Stimulated activated naive CD8-positive, alpha-beta T cell treated with anti-CD3 and anti-CD28 coated beads, Interleukin-15, Interleukin-2, amounts not matched to agents 100 ng/mL and 50 ng/mL, for 24 hours (primary cell): ENCODE measurements around the gene TTC33.
"Not testable (repeated sequence)": the region's sequence is repeated elsewhere in the genome, so short reads cannot be mapped to it uniquely, and the experiment has no call there.

Experiments
- H3K27ac Mint-ChIP-seq: one replicate; pipeline ENCODE4 v1.8.0; 2021; ENCODE audit warnings: mild to moderate bottlenecking, mixed read lengths
- H3K27me3 Mint-ChIP-seq: one replicate; pipeline ENCODE4 v1.8.0; 2021; ENCODE audit warnings: mixed read lengths
- H3K36me3 Mint-ChIP-seq: one replicate; pipeline ENCODE4 v1.8.0; 2021; ENCODE audit warnings: low read depth, mixed read lengths
- H3K4me1 Mint-ChIP-seq: one replicate; pipeline ENCODE4 v1.8.0; 2021; ENCODE audit warnings: low read depth, mixed read lengths
- H3K4me3 Mint-ChIP-seq: one replicate; pipeline ENCODE4 v1.8.0; 2021; ENCODE audit warnings: mild to moderate bottlenecking, mixed read lengths
- H3K9me3 Mint-ChIP-seq: one replicate; pipeline ENCODE4 v1.8.0; 2021; ENCODE audit warnings: mixed read lengths

TTC33 gene

DNA sequence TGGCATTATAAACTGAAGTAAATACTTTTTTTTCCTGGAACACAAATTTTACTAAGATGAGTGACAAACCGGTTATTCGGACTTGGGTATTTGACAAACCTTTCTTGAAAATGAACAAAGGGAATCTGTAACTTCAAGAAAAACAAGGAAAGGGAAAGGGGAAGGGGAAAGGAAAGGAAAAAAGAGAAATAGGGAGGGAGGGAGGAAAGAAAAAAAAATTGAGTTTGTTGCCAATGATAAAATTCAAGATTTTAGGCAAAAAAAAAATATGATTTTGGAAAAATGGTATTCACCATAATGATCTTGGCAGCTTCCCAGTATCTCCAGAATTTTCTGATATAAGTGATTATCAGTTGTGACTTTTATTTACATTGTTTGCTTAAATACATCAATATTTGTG lies 1.6 kb upstream of the TTC33 start:
- Mint-ChIP-seq H3K36me3 (peaks cover 35% of the 10 kb centered on the region), H3K4me3 (no peak overlapping the region), H3K27ac (peak overlapping the region; percentile 28), H3K4me1 (peaks cover 6% of the 10 kb centered on the region), H3K27me3 (no peaks in the 10 kb centered on the region), H3K9me3 (no peaks in the 10 kb centered on the region)

GRCh38 chr5:40755093-40755406 lies 711 bp downstream of the TTC33 start:
- H3K27me3 Mint-ChIP-seq, result no peaks in the 10 kb centered on the region
- H3K9me3 Mint-ChIP-seq, result no peaks in the 10 kb centered on the region
- peaks cover 26% of the 10 kb centered on the region for H3K4me1 Mint-ChIP-seq
- no peak overlapping the region for H3K27ac Mint-ChIP-seq
- no peak overlapping the region for H3K4me3 Mint-ChIP-seq
- H3K36me3 Mint-ChIP-seq, result peaks cover 42% of the 10 kb centered on the region

DNA sequence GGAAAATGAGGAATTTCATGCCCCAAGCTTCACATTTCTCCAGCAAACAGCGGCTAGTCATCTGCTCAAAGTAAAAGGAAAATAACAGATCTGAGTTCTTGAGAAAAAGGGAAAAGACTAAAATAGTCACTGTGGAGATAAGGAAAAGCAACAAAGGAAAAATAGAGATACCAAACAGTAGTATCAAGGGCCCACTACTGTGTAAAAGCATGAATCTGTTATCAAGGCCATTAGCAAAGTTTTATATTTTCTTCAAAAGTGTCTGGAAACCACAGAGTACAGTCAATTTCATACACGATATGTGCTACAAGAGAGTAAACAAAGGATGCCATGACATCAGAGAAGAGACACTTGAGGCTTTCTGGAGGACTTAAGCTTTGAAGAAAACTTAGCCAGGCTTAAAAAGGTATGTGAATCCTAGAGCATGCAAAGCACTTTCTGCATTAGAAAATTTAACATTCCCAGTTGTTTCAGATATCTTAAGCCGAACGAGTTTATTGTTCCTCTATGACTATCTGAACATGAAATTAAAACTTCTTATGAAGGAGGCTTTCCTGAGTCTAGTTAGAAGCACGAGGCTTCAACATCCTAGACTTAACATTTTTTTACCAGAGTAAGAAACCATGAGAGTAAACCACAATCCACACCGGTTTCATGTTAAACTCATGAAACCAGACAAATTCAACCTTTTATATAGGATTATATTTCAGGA lies 1.2 kb downstream of the TTC33 start:
- H3K9me3 Mint-ChIP-seq, result no peaks in the 10 kb centered on the region
- no peak overlapping the region for H3K4me3 Mint-ChIP-seq
- H3K27ac Mint-ChIP-seq, result no peak overlapping the region
- peaks cover 27% of the 10 kb centered on the region for H3K4me1 Mint-ChIP-seq
- H3K36me3 Mint-ChIP-seq, result peaks cover 40% of the 10 kb centered on the region
- H3K27me3 Mint-ChIP-seq, result no peaks in the 10 kb centered on the region

DNA sequence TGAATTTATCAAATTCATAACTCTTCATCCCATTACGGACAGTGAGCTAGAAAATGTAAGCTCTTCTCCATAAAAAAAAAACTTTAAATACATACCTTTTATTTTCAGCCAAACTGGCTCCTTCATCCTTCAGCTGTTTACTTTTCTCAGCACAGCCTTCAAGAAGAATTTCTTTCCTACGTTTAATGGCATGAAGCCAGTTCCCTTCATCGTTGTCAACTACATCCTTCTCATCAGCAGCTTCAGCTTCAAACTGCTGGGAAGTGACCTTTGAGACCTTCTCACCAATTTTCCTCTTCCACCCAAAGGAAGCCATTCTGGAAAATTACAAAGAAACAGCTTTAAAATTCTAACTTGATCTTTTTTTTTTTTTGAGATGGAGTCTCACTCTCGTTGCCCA lies 9.1 kb downstream of the TTC33 start:
- Mint-ChIP-seq H3K36me3 (peaks cover 50% of the 10 kb centered on the region), H3K4me3 (no peak overlapping the region), H3K27ac (no peak overlapping the region), H3K9me3 (no peaks in the 10 kb centered on the region), H3K4me1 (peaks cover 32% of the 10 kb centered on the region), H3K27me3 (no peaks in the 10 kb centered on the region)

GRCh38 chr5:40743771-40744170 lies 12.0 kb downstream of the TTC33 start:
- no peak overlapping the region for H3K4me3 Mint-ChIP-seq
- H3K27me3 Mint-ChIP-seq, result no peaks in the 10 kb centered on the region
- H3K36me3 Mint-ChIP-seq, result peaks cover 65% of the 10 kb centered on the region
- H3K4me1 Mint-ChIP-seq, result peaks cover 12% of the 10 kb centered on the region
- peaks cover 4% of the 10 kb centered on the region for H3K9me3 Mint-ChIP-seq
- no peak overlapping the region for H3K27ac Mint-ChIP-seq

- Mint-ChIP-seq H3K27me3 (no peaks in the 10 kb centered on the region), H3K36me3 (peaks cover 46% of the 10 kb centered on the region), H3K4me1 (peaks cover 26% of the 10 kb centered on the region), H3K9me3 (peaks cover 4% of the 10 kb centered on the region), H3K27ac (no peak overlapping the region), H3K4me3 (no peak overlapping the region)
Observed at GRCh38 chr5:40738502-40738901, 17.3 kb downstream of the TTC33 start.

- peaks cover 33% of the 10 kb centered on the region for H3K36me3 Mint-ChIP-seq
- H3K27me3 Mint-ChIP-seq, result no peaks in the 10 kb centered on the region
- no peak overlapping the region for H3K4me3 Mint-ChIP-seq
- peak overlapping the region; percentile 54 for H3K27ac Mint-ChIP-seq
- peaks cover 4% of the 10 kb centered on the region for H3K9me3 Mint-ChIP-seq
- H3K4me1 Mint-ChIP-seq, result peaks cover 32% of the 10 kb centered on the region
Observed at GRCh38 chr5:40736103-40736875, 19.5 kb downstream of the TTC33 start.

- Mint-ChIP-seq H3K4me3 (no peak overlapping the region), H3K4me1 (peaks cover 33% of the 10 kb centered on the region), H3K27ac (peak overlapping the region; percentile 54), H3K27me3 (no peaks in the 10 kb centered on the region), H3K9me3 (peaks cover 4% of the 10 kb centered on the region), H3K36me3 (peaks cover 29% of the 10 kb centered on the region)
Observed at GRCh38 chr5:40735609-40736008, 20.2 kb downstream of the TTC33 start.

- H3K4me3 Mint-ChIP-seq, result no peak overlapping the region
- H3K36me3 Mint-ChIP-seq, result peaks cover 25% of the 10 kb centered on the region
- H3K4me1 Mint-ChIP-seq, result peaks cover 33% of the 10 kb centered on the region
- H3K27ac Mint-ChIP-seq, result no peak overlapping the region
- no peaks in the 10 kb centered on the region for H3K27me3 Mint-ChIP-seq
- H3K9me3 Mint-ChIP-seq, result peaks cover 4% of the 10 kb centered on the region
Observed at GRCh38 chr5:40734986-40735385, 20.8 kb downstream of the TTC33 start.

DNA sequence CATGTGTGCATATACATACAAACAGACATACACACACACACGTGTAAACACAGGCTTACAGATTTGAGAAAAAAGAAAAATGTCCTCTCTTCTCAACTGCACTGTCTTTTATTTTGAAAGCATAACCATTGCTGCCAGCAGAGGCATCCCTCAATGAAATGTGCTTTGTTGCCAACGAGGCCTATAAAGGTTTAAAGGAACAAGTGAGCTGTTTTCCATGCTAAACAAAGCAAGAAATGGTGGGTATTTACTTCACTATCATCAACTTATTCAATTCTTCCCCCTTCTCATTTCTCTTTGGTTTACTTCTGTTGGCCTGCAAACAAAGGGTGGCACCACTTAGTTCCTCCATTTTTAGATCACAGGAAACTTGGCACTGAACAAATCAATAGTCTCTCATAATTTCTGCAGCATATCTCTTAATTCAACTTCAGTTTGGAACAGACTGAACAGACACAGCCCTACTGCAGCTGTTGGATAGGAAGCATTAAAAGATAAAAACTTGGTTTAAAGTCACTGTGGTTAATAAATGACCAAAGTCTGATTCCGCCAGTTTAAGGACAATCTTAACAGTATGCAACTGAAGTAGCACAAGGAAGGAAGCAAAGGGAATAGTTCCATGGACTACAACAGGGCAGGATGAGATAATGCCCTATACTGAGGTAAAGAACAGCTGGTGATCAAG lies 21.7 kb downstream of the TTC33 start:
- peaks cover 33% of the 10 kb centered on the region for H3K4me1 Mint-ChIP-seq
- no peaks in the 10 kb centered on the region for H3K27me3 Mint-ChIP-seq
- H3K9me3 Mint-ChIP-seq, result no peaks in the 10 kb centered on the region
- H3K27ac Mint-ChIP-seq, result no peak overlapping the region
- H3K36me3 Mint-ChIP-seq, result peaks cover 18% of the 10 kb centered on the region
- H3K4me3 Mint-ChIP-seq, result no peak overlapping the region

- Mint-ChIP-seq H3K27ac (no peak overlapping the region), H3K27me3 (no peaks in the 10 kb centered on the region), H3K4me3 (no peak overlapping the region), H3K4me1 (peaks cover 33% of the 10 kb centered on the region), H3K36me3 (peaks cover 14% of the 10 kb centered on the region), H3K9me3 (no peaks in the 10 kb centered on the region)
Observed at GRCh38 chr5:40733434-40733833, 22.3 kb downstream of the TTC33 start.

DNA sequence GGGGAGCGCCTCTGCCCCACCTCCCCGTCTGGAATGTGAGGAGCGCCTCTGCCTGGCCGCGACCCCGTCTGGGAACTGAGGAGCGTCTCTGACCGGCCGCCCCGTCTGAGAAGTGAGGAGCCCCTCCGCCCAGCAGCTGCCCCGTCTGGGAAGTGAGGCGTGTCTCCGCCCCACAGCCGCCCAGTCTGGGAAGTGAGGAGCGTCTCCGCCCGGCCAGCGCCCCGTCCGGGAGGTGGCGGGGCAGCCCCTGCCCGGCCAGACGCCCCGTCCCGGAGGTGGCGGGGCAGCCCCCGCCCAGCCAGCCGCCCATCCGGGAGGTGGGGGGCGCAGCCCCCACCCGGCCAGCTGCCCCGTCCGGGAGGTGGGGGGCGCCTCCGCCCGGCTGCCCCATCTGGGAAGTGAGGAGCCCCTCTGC lies 33.3 kb downstream of the TTC33 start:
- not testable (repeated sequence) for H3K27me3 Mint-ChIP-seq, H3K4me1 Mint-ChIP-seq, H3K27ac Mint-ChIP-seq, H3K9me3 Mint-ChIP-seq, H3K4me3 Mint-ChIP-seq
- peaks cover 59% of the 10 kb centered on the region for H3K36me3 Mint-ChIP-seq

DNA sequence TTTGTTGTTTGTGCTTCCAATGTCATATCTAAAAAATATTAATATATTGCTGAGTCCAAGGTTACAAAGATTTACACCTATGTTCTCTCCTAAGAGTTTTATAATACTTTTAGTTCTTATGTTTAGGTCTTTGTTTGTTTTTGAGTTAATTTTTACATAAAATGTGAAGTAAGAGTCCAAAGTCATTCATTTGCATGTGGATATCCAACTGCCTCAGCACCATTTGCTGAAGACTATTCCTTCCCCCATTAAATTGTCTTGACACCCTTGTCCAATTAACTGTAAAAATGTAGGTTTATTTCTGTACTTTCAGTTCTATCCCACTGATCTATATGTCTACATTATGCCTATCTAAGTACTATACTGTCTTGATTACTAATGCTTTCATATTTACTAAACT lies 35.7 kb downstream of the TTC33 start:
- Mint-ChIP-seq H3K4me1 (peaks cover 15% of the 10 kb centered on the region), H3K4me3 (no peak overlapping the region), H3K36me3 (peaks cover 61% of the 10 kb centered on the region), H3K27ac (no peak overlapping the region), H3K27me3 (no peaks in the 10 kb centered on the region), H3K9me3 (no peaks in the 10 kb centered on the region)

DNA sequence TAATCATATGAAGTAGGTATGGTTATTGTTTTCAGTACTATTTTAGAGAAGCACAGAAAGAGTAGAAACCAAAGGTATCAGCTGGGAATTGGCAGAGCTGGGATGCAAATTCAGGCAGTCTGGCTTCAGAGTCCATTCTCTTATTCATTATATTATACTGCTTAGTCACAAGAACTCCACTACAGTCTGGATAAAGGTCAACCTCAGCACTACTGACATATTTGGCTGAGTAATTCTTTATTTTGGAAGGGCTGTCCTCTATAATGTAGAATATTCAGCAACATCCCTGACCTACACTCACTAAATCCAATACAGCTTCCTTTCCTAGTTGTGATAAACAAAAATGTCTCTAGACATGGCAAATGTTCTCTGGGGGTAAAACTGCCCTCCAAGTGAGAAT lies 38.5 kb downstream of the TTC33 start:
- peaks cover 53% of the 10 kb centered on the region for H3K36me3 Mint-ChIP-seq
- H3K4me1 Mint-ChIP-seq, result peaks cover 15% of the 10 kb centered on the region
- no peaks in the 10 kb centered on the region for H3K27me3 Mint-ChIP-seq
- H3K9me3 Mint-ChIP-seq, result no peaks in the 10 kb centered on the region
- no peak overlapping the region for H3K4me3 Mint-ChIP-seq
- no peak overlapping the region for H3K27ac Mint-ChIP-seq

DNA sequence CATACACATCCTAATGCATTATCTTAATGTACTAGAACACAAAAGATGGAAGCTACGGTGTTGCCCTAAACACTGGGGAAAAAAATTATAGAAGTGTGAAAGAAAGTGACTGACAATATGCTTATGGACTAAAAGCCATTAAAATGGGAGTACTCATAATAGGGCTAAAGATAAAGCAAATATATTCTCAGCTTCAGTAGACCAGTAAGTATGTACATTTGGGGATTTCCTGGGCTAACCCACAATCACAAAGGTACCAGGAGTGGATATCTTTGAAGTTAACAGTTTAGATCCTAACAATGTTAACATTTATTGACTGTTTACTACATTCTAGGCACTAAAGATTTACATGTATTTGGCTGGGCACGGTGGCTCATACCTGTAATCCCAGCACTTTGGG lies 39.2 kb downstream of the TTC33 start:
- H3K27ac Mint-ChIP-seq, result no peak overlapping the region
- peaks cover 15% of the 10 kb centered on the region for H3K4me1 Mint-ChIP-seq
- no peaks in the 10 kb centered on the region for H3K9me3 Mint-ChIP-seq
- H3K27me3 Mint-ChIP-seq, result no peaks in the 10 kb centered on the region
- H3K4me3 Mint-ChIP-seq, result no peak overlapping the region
- H3K36me3 Mint-ChIP-seq, result peaks cover 53% of the 10 kb centered on the region
